Upper lobe of left lung (tissue), 4 donors: ENCODE data around the gene CMYA5.

ENCODE experiments used
- CTCF ChIP-seq, 6 experiments: fragments of 450-650 bp in 4 of 6; fragments of 200-600 bp in 2 of 6; sonication (generic) in 2 of 6; IDR thresholded peaks; one replicate each; pipeline ENCODE4 v1.5.1; 2016 to 2019; ENCODE audit warnings: antibody characterized with exemption in 6 of 6
- EP300 ChIP-seq, 4 donors: sonication (generic); formaldehyde crosslinking; IDR thresholded peaks; one replicate each; pipeline ENCODE4 v1.5.1; 2017; ENCODE audit warnings: antibody characterized with exemption in 4 of 4, control low read depth in 2 of 4

- TF ChIP-seq EP300 (IDR thresholded peaks at IDR 0.05) (no peak), CTCF (IDR thresholded peaks at IDR 0.05) (no peak)
Observed at GRCh38 chr5:79803007-79803406, 113.4 kb downstream of the CMYA5 start.
